ENCODE measurements around the gene NRIP3.

GRCh38 chr11:8989453-8989852, 14.3 kb downstream of the NRIP3 start:
- TF ChIP-seq CTCF (IDR thresholded peaks at IDR 0.05) (no peak), POLR2A (IDR thresholded peaks at IDR 0.05) (no peak)
